ENCODE data around the gene MPZL3.
A peak's percentile ranks its signal among the peaks of the same experiment; 100 is the strongest.

MPZL3 gene

GRCh38 chr11:118232659-118233058 is 19.5 kb downstream of the MPZL3 start:
- no peaks in the 10 kb centered on the region for H4K20me1 ChIP-seq
- H3K36me3 ChIP-seq, result peaks cover 0 to 51% (median 0%) of the 10 kb centered on the region in 11 experiments; a peak in 5 of 22 replicates
- no peaks in the 10 kb centered on the region for H3K9me3 ChIP-seq (replicated peaks in 1 of 11)
- peak overlapping the region in 2 of 11 experiments; percentile 69 to 94; a peak in 1 of 22 replicates for H3K4me2 ChIP-seq
- no peak overlapping the region for H3K4me3 ChIP-seq
- H3K9ac ChIP-seq, result no peak overlapping the region
- H3K4me1 ChIP-seq, result peaks cover 24 to 100% (median 29%) of the 10 kb centered on the region in 10 experiments
- 0 out of 22 replicates have a peak overlapping the region, but pooled peaks of 1 of the 11 experiments have one; percentile 7 for H3K27ac ChIP-seq
- no peaks in the 10 kb centered on the region for H3K27me3 ChIP-seq
- no peak for TF ChIP-seq Cebpa-rat (IDR thresholded peaks at IDR 0.05)

- peak overlapping the region in 4 of 11 experiments; percentile 75 to 82 (median 79); a peak in 7 of 22 replicates for H3K4me2 ChIP-seq
These were observed 20.7 kb downstream of the MPZL3 start for GRCh38 chr11:118231461-118231860.

GRCh38 chr11:118230088-118230487 is 22.1 kb downstream of the MPZL3 start:
- Histone ChIP-seq H3K9me3 (replicated peaks in 1 of 11) (peaks cover 0 to 13% (median 0%) of the 10 kb centered on the region in 11 experiments; a peak in 3 of 22 replicates), H3K4me3 (no peak overlapping the region), H3K27ac (peak overlapping the region; percentile 58 to 93 (median 72)), H3K9ac (peak overlapping the region in 6 of 11 experiments; percentile 34 to 83 (median 68); a peak in 11 of 22 replicates), H3K4me1 (peaks cover 47 to 100% (median 53%) of the 10 kb centered on the region in 10 experiments), H3K36me3 (peaks cover 0 to 52% (median 0%) of the 10 kb centered on the region in 11 experiments; a peak in 5 of 22 replicates), H4K20me1 (no peaks in the 10 kb centered on the region), H3K27me3 (peaks cover 0 to 7% (median 0%) of the 10 kb centered on the region in 11 experiments; a peak in 1 of 22 replicates), H3K4me2 (peak overlapping the region; percentile 56 to 83 (median 74))
- no peak for TF ChIP-seq Cebpa-rat (IDR thresholded peaks at IDR 0.05)

More at GRCh38 chr11:118231461-118231860, 20.7 kb downstream of the MPZL3 start:
- peaks cover 0 to 1% (median 0%) of the 10 kb centered on the region in 11 experiments; a peak in 1 of 22 replicates for H3K9me3 ChIP-seq (replicated peaks in 1 of 11)
- no peaks in the 10 kb centered on the region for H4K20me1 ChIP-seq
- peaks cover 36 to 100% (median 40%) of the 10 kb centered on the region in 10 experiments for H3K4me1 ChIP-seq
- H3K27me3 ChIP-seq, result peaks cover 0 to 5% (median 0%) of the 10 kb centered on the region in 11 experiments; a peak in 1 of 22 replicates
- peaks cover 0 to 49% (median 0%) of the 10 kb centered on the region in 11 experiments; a peak in 5 of 22 replicates for H3K36me3 ChIP-seq
- no peak overlapping the region for H3K4me3 ChIP-seq
- H3K27ac ChIP-seq, result peak overlapping the region in 2 of 11 experiments; percentile 0 to 92; a peak in 2 of 22 replicates
- no peak overlapping the region for H3K9ac ChIP-seq
- TF ChIP-seq Cebpa-rat (IDR thresholded peaks at IDR 0.05), result no peak

- H3K9ac ChIP-seq, result peak overlapping the region in 10 of 11 experiments; percentile 3 to 83 (median 50); a peak in 17 of 22 replicates
- peaks cover 0 to 13% (median 0%) of the 10 kb centered on the region in 11 experiments; a peak in 3 of 22 replicates for H3K9me3 ChIP-seq (replicated peaks in 1 of 11)
- H3K36me3 ChIP-seq, result peaks cover 0 to 46% (median 0%) of the 10 kb centered on the region in 11 experiments; a peak in 5 of 22 replicates
- H3K4me2 ChIP-seq, result peak overlapping the region; percentile 56 to 83 (median 74)
- H3K27ac ChIP-seq, result peak overlapping the region; percentile 58 to 93 (median 72)
- no peak overlapping the region for H3K4me3 ChIP-seq
- no peaks in the 10 kb centered on the region for H4K20me1 ChIP-seq
- peaks cover 0 to 7% (median 0%) of the 10 kb centered on the region in 11 experiments; a peak in 1 of 22 replicates for H3K27me3 ChIP-seq
- no peak for TF ChIP-seq Cebpa-rat (IDR thresholded peaks at IDR 0.05)
- H3K4me1 ChIP-seq, result peaks cover 55 to 100% (median 60%) of the 10 kb centered on the region in 10 experiments
These were observed 22.8 kb downstream of the MPZL3 start for GRCh38 chr11:118229274-118229847.

GRCh38 chr11:118227865-118228785 is 24.0 kb downstream of the MPZL3 start:
- H3K9me3 ChIP-seq (replicated peaks in 1 of 11), result peaks cover 0 to 13% (median 0%) of the 10 kb centered on the region in 11 experiments; a peak in 3 of 22 replicates
- H3K4me2 ChIP-seq, result peak overlapping the region; percentile 56 to 83 (median 74)
- H3K4me1 ChIP-seq, result peaks cover 65 to 100% (median 71%) of the 10 kb centered on the region in 10 experiments
- H3K36me3 ChIP-seq, result peaks cover 0 to 35% (median 0%) of the 10 kb centered on the region in 11 experiments; a peak in 5 of 22 replicates
- TF ChIP-seq Cebpa-rat (IDR thresholded peaks at IDR 0.05), result 0 out of 22 replicates have a peak, but pooled peaks of 1 of the 11 experiments have one; percentile 28
- peak overlapping the region in 5 of 11 experiments; percentile 63 to 83 (median 69); a peak in 12 of 22 replicates for H3K9ac ChIP-seq
- peaks cover 0 to 7% (median 0%) of the 10 kb centered on the region in 11 experiments; a peak in 1 of 22 replicates for H3K27me3 ChIP-seq
- no peak overlapping the region for H3K4me3 ChIP-seq
- no peaks in the 10 kb centered on the region for H4K20me1 ChIP-seq
- peak overlapping the region; percentile 58 to 93 (median 72) for H3K27ac ChIP-seq

- peaks cover 0 to 7% (median 0%) of the 10 kb centered on the region in 11 experiments; a peak in 1 of 22 replicates for H3K27me3 ChIP-seq
- peak overlapping the region; percentile 56 to 82 (median 72) for H3K4me2 ChIP-seq
- peak overlapping the region in 10 of 11 experiments; percentile 27 to 93 (median 82); a peak in 14 of 22 replicates for H3K27ac ChIP-seq
- H4K20me1 ChIP-seq, result no peaks in the 10 kb centered on the region
- H3K9ac ChIP-seq, result peak overlapping the region in 1 of 11 experiments; percentile 83; a peak in 1 of 22 replicates
- peaks cover 0 to 22% (median 0%) of the 10 kb centered on the region in 11 experiments; a peak in 3 of 22 replicates for H3K36me3 ChIP-seq
- peaks cover 65 to 100% (median 70%) of the 10 kb centered on the region in 10 experiments for H3K4me1 ChIP-seq
- no peak for TF ChIP-seq Cebpa-rat (IDR thresholded peaks at IDR 0.05)
- peaks cover 0 to 13% (median 0%) of the 10 kb centered on the region in 11 experiments; a peak in 3 of 22 replicates for H3K9me3 ChIP-seq (replicated peaks in 1 of 11)
- no peak overlapping the region for H3K4me3 ChIP-seq
These were observed 25.4 kb downstream of the MPZL3 start for GRCh38 chr11:118226781-118227180.

- Histone ChIP-seq H3K9me3 (replicated peaks in 1 of 11) (peaks cover 0 to 13% (median 0%) of the 10 kb centered on the region in 11 experiments; a peak in 3 of 22 replicates), H3K27me3 (peaks cover 0 to 7% (median 0%) of the 10 kb centered on the region in 11 experiments; a peak in 1 of 22 replicates), H3K9ac (no peak overlapping the region), H3K36me3 (peaks cover 0 to 17% (median 0%) of the 10 kb centered on the region in 11 experiments; a peak in 2 of 22 replicates), H3K4me1 (peaks cover 65 to 100% (median 70%) of the 10 kb centered on the region in 10 experiments), H4K20me1 (no peaks in the 10 kb centered on the region), H3K4me3 (no peak overlapping the region), H3K27ac (peak overlapping the region in 10 of 11 experiments; percentile 27 to 93 (median 82); a peak in 14 of 22 replicates), H3K4me2 (peak overlapping the region; percentile 56 to 82 (median 72))
- TF ChIP-seq Cebpa-rat (IDR thresholded peaks at IDR 0.05), result no peak
These were observed 25.9 kb downstream of the MPZL3 start for GRCh38 chr11:118226296-118226695.

Measured in BLaER1 treated with 17β-estradiol and CSF1 and Interleukin-3, amounts not matched to agents 10 nM and 100 nM (cell line).